ENCODE measurements around the gene DBR1.
"Not testable (repeated sequence)": the region's sequence is repeated elsewhere in the genome, so short reads cannot be mapped to it uniquely, and the experiment has no call there.

The DBR1 gene

GRCh38 chr3:138173769-138174420, 826 bp downstream of the DBR1 start:
- in situ Hi-C loops (cut with HindIII; ENCODE audit: low sequenced_read_pairs) = no loop called here
- TF ChIP-seq, protein P1, sequence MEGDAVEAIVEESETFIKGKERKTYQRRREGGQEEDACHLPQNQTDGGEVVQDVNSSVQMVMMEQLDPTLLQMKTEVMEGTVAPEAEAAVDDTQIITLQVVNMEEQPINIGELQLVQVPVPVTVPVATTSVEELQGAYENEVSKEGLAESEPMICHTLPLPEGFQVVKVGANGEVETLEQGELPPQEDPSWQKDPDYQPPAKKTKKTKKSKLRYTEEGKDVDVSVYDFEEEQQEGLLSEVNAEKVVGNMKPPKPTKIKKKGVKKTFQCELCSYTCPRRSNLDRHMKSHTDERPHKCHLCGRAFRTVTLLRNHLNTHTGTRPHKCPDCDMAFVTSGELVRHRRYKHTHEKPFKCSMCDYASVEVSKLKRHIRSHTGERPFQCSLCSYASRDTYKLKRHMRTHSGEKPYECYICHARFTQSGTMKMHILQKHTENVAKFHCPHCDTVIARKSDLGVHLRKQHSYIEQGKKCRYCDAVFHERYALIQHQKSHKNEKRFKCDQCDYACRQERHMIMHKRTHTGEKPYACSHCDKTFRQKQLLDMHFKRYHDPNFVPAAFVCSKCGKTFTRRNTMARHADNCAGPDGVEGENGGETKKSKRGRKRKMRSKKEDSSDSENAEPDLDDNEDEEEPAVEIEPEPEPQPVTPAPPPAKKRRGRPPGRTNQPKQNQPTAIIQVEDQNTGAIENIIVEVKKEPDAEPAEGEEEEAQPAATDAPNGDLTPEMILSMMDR (IDR thresholded peaks at IDR 0.05; ENCODE audit: low read depth, low read length, missing control alignments) = no peak
- DNase-seq (ENCODE audit: low read depth) = no peak
- H3K4me3 ChIP-seq (ENCODE audit: low read depth, low read length) = peak overlapping the region; percentile 87

DNA sequence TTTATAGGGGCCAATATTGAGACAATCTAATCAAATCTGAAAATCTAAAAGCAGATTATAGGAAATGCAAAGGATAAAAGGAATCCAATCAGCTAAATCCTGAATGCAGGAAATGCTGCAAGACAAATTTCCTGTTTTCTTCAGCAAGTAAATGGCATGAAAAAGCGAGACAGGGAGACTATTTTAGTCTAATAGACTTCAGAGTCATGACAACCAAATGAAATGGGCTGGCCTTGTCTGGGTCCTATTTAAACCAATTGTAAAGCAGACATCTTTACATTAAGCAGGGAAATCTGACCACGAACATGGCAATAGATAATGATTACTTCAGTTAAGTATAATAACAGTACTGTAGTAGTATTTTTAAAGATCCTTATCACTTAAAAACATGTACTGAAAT, 2.1 kb downstream of the DBR1 start:
- no peak for DNase-seq (ENCODE audit: low read depth)
- in situ Hi-C loops (cut with HindIII; ENCODE audit: low sequenced_read_pairs) = no loop called here
- no peak overlapping the region for H3K4me3 ChIP-seq (ENCODE audit: low read depth, low read length)
- TF ChIP-seq, protein P1 (IDR thresholded peaks at IDR 0.05; ENCODE audit: low read depth, low read length, missing control alignments) = no peak

GRCh38 chr3:138165061-138165460, 9.7 kb downstream of the DBR1 start:
- no peak overlapping the region for H3K4me3 ChIP-seq (ENCODE audit: low read depth, low read length)
- in situ Hi-C loops (cut with HindIII; ENCODE audit: low sequenced_read_pairs) = no loop called here
- DNase-seq (ENCODE audit: low read depth) = no peak
- TF ChIP-seq, protein P1 (IDR thresholded peaks at IDR 0.05; ENCODE audit: low read depth, low read length, missing control alignments) = no peak

- TF ChIP-seq, protein P1 (IDR thresholded peaks at IDR 0.05; ENCODE audit: low read depth, low read length, missing control alignments) = no peak
- in situ Hi-C loops (cut with HindIII; ENCODE audit: low sequenced_read_pairs) = no loop called here
- H3K4me3 ChIP-seq (ENCODE audit: low read depth, low read length) = no peak overlapping the region
- no peak for DNase-seq (ENCODE audit: low read depth)
Observed at GRCh38 chr3:138157743-138158142, 17.0 kb downstream of the DBR1 start.

- TF ChIP-seq, protein P1 (IDR thresholded peaks at IDR 0.05; ENCODE audit: low read depth, low read length, missing control alignments) = no peak
- H3K4me3 ChIP-seq (ENCODE audit: low read depth, low read length) = no peak overlapping the region
- in situ Hi-C loops (cut with HindIII; ENCODE audit: low sequenced_read_pairs) = no loop called here
- DNase-seq (ENCODE audit: low read depth) = no peak
Observed at GRCh38 chr3:138154534-138154933, 20.2 kb downstream of the DBR1 start.

DNA sequence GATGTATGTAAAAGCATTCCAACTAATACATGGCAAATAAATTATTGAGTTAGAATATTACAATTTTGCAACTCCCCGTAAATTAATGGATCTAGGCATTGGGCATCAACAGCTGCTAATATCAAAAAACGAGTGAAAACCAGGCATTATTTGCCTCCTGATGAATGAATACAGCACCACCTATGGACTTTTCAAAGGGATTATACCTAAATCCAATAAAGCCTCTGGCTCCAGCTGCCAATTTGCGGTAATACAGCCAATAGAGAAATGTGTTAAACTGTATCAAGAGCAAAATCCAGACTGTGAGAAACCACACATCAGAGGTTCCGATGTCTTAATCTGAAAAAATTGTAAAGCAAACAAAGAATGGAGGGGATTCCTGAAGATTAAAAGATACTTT, 26.2 kb downstream of the DBR1 start:
- in situ Hi-C loops (cut with HindIII; ENCODE audit: low sequenced_read_pairs) = no loop called here

GRCh38 chr3:138142181-138142580, 32.5 kb downstream of the DBR1 start:
- DNase-seq (ENCODE audit: low read depth); in situ Hi-C loops (cut with HindIII; ENCODE audit: low sequenced_read_pairs); H3K4me3 ChIP-seq (ENCODE audit: low read depth, low read length): not testable (repeated sequence)

More for the DNA sequence above, 26.2 kb downstream of the DBR1 start:
- H3K4me3 ChIP-seq (ENCODE audit: low read depth, low read length) = no peak overlapping the region
- no peak for DNase-seq (ENCODE audit: low read depth)
- TF ChIP-seq, protein P1 (IDR thresholded peaks at IDR 0.05; ENCODE audit: low read depth, low read length, missing control alignments) = no peak

Measured in astrocyte of the cerebellum (primary cell).